ENCODE data around the gene ZNF639.

ZNF639 gene

DNA sequence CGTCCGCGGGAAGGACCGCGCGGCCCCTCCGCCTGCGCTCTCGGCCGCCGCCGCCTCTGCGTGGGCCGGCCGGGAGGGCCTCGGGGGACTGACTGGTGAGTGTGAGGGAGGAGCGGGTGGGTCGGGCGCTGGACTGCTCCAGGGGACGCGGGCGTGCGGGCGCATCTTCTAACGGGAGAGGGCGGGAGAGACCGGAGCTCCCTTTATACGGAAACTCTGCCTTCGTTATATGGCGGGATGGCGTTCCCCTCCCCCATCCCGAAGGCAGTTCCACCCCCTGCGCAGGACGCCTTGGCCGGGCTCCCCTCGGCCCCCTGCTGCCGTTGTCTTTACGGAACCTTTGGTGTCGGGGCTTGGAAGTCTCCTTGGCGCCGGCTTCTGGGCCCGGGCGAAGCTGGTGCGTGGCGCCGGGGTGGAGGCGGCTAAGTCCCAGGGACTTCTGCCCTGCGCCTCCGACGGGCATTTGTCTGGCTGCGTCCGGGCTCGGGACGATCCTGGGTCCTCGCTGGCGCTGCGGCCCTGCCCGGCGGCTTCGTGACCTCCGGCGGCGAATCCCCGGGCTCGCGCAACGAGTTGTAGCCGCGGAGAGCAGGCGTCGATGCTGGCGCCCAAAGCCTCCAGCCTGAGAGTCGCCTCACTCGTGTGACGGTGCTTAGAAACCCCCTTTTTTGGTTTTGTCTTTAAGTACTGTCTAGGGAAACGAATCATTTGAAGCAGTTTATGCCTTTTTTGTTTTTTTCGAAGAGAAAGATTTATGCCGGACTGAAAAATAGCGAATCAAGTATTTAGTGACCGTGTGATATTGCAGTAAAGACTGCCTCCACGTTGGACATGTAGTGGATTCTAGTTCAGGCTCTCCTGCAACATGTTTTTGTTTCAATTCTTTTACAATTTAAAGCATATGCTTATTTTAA is 623 bp downstream of the ZNF639 start (continued):
- TF ChIP-seq ZNF488 (tag by site-specific recombination; IDR thresholded peaks at IDR 0.05) (no peak), ZNF521 (tag by site-specific recombination; IDR thresholded peaks at IDR 0.05) (no peak), MYNN (tag by site-specific recombination; IDR thresholded peaks at IDR 0.05; ENCODE audit: borderline replicate concordance) (no peak), EGR2 (tag by site-specific recombination; IDR thresholded peaks at IDR 0.05; ENCODE audit: low read depth) (peak; percentile 72; the same call in 1 of the 2 replicates), OVOL3 (tag by site-specific recombination; IDR thresholded peaks at IDR 0.05) (no peak), ZNF140 (tag by site-specific recombination; IDR thresholded peaks at IDR 0.05) (no peak), PRDM10 (tag by site-specific recombination; IDR thresholded peaks at IDR 0.05) (peak; percentile 81), YY1 (tag by site-specific recombination; IDR thresholded peaks at IDR 0.05) (0 out of 2 replicates have a peak, but pooled peaks have one; percentile 13), ZBTB20 (tag by site-specific recombination; IDR thresholded peaks at IDR 0.05) (peak; percentile 68; the same call in 1 of the 2 replicates), HIC1 (tag by site-specific recombination; IDR thresholded peaks at IDR 0.05) (peak; percentile 30; the same call in 1 of the 2 replicates), HOXD13 (CRISPR knock-in tag; IDR thresholded peaks at IDR 0.05; ENCODE audit: borderline replicate concordance) (no peak), ZNF433 (tag by site-specific recombination; IDR thresholded peaks at IDR 0.05; ENCODE audit: low read depth) (no peak), ZNF549 (tag by site-specific recombination; IDR thresholded peaks at IDR 0.05) (no peak), ZNF777 (tag by site-specific recombination; IDR thresholded peaks at IDR 0.05; ENCODE audit: borderline replicate concordance) (0 out of 2 replicates have a peak, but pooled peaks have one; percentile 24), ZNF341 (tag by site-specific recombination; IDR thresholded peaks at IDR 0.05; ENCODE audit: low read depth) (peak; percentile 65), ZBTB8A (tag by site-specific recombination; IDR thresholded peaks at IDR 0.05) (peak; percentile 71), ZFHX2 (tag by site-specific recombination; conservative IDR thresholded peaks at IDR 0.05) (peak; percentile 71), ZNF114 (tag by site-specific recombination; IDR thresholded peaks at IDR 0.05) (no peak), ZNF473 (tag by site-specific recombination; IDR thresholded peaks at IDR 0.05) (no peak), ZNF530 (tag by site-specific recombination; IDR thresholded peaks at IDR 0.05; ENCODE audit: low read depth) (no peak), ZNF626 (tag by site-specific recombination; IDR thresholded peaks at IDR 0.05) (no peak), GLIS1 (tag by site-specific recombination; IDR thresholded peaks at IDR 0.05) (peak; percentile 81), ZNF423 (tag by site-specific recombination; IDR thresholded peaks at IDR 0.05) (0 out of 2 replicates have a peak, but pooled peaks have one; percentile 15), ZSCAN30 (tag by site-specific recombination; IDR thresholded peaks at IDR 0.05) (peak; percentile 55), ZNF792 (tag by site-specific recombination; IDR thresholded peaks at IDR 0.05) (no peak), ZNF561 (tag by site-specific recombination; IDR thresholded peaks at IDR 0.05; ENCODE audit: borderline replicate concordance) (no peak), ZXDB (tag by site-specific recombination; IDR thresholded peaks at IDR 0.05) (peak; percentile 59), KLF16 (tag by site-specific recombination; IDR thresholded peaks at IDR 0.05) (0 out of 2 replicates have a peak, but pooled peaks have one; percentile 43), ZNF629 (tag by site-specific recombination; IDR thresholded peaks at IDR 0.05) (0 out of 2 replicates have a peak, but pooled peaks have one; percentile 9), ZNF677 (tag by site-specific recombination; IDR thresholded peaks at IDR 0.05) (no peak)
- TF ChIP-seq, protein P1, sequence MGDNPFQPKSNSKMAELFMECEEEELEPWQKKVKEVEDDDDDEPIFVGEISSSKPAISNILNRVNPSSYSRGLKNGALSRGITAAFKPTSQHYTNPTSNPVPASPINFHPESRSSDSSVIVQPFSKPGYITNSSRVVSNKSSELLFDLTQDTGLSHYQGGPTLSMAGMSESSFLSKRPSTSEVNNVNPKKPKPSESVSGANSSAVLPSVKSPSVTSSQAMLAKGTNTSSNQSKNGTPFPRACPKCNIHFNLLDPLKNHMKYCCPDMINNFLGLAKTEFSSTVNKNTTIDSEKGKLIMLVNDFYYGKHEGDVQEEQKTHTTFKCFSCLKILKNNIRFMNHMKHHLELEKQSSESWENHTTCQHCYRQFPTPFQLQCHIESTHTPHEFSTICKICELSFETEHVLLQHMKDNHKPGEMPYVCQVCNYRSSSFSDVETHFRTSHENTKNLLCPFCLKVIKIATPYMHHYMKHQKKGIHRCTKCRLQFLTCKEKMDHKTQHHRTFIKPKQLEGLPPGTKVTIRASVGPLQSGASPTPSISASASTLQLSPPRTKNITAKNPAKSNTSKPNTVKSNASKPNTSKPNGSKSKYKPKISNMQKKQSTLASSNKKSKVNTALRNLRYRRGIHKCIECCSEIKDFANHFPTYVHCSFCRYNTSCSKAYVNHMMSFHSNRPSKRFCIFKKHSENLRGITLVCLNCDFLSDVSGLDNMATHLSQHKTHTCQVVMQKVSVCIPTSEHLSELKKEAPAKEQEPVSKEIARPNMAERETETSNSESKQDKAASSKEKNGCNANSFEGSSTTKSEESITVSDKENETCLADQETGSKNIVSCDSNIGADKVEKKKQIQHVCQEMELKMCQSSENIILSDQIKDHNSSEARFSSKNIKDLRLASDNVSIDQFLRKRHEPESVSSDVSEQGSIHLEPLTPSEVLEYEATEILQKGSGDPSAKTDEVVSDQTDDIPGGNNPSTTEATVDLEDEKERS (tag by site-specific recombination; IDR thresholded peaks at IDR 0.05): no peak

Measured in HEK293 (cell line).